AG09309 (cell line): ENCODE results near the gene SCD.

ENCODE experiments used
- DNase-seq: peaks from one replicate; pipeline ENCODE4 v3.0.0-alpha.2; 2010; ENCODE audit warnings: low read depth
- H3K4me3 ChIP-seq: 2 replicates; pipeline ENCODE4 v1.5.1; 2011; ENCODE audit warnings: mild to moderate bottlenecking, low read depth, low read length, moderate library complexity; ENCODE audit not compliant: control insufficient read depth
- TF ChIP-seq, protein P1 (sequence below): IDR thresholded peaks from 2 replicates; pipeline ENCODE4 v1.5.1; 2011; ENCODE audit warnings: mild to moderate bottlenecking, low read depth, low read length, inconsistent platforms; ENCODE audit not compliant: insufficient read depth, control insufficient read depth; ENCODE audit errors: missing control alignments

Gene SCD

DNA sequence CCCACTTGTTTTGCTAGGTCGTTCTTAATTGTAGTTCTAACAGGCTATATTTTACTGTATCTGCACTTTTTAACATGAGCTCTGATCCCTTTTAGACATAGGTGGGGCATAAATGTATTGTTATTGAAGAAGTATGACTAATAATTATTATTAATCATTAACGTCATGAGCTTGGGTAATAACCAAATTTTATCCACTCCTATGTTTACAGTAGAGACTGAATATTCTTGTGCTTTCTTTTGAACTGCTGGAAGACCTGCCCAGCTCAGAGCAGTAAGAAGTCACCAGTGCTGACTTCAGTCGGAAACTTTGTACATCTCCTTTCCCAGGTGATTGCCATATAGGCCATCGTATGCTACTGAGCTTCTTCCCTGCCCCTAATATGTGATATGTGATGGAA, 35.7 kb upstream of the SCD start:
- DNase-seq, result no peak
- no peak overlapping the region for H3K4me3 ChIP-seq
- TF ChIP-seq, protein P1, sequence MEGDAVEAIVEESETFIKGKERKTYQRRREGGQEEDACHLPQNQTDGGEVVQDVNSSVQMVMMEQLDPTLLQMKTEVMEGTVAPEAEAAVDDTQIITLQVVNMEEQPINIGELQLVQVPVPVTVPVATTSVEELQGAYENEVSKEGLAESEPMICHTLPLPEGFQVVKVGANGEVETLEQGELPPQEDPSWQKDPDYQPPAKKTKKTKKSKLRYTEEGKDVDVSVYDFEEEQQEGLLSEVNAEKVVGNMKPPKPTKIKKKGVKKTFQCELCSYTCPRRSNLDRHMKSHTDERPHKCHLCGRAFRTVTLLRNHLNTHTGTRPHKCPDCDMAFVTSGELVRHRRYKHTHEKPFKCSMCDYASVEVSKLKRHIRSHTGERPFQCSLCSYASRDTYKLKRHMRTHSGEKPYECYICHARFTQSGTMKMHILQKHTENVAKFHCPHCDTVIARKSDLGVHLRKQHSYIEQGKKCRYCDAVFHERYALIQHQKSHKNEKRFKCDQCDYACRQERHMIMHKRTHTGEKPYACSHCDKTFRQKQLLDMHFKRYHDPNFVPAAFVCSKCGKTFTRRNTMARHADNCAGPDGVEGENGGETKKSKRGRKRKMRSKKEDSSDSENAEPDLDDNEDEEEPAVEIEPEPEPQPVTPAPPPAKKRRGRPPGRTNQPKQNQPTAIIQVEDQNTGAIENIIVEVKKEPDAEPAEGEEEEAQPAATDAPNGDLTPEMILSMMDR, result no peak

GRCh38 chr10:100315615-100316014, 31.4 kb upstream of the SCD start:
- TF ChIP-seq, protein P1, result no peak
- no peak overlapping the region for H3K4me3 ChIP-seq
- no peak for DNase-seq

- no peak overlapping the region for H3K4me3 ChIP-seq
- TF ChIP-seq, protein P1, result no peak
- no peak for DNase-seq
Observed at GRCh38 chr10:100318207-100318606, 28.8 kb upstream of the SCD start.

DNA sequence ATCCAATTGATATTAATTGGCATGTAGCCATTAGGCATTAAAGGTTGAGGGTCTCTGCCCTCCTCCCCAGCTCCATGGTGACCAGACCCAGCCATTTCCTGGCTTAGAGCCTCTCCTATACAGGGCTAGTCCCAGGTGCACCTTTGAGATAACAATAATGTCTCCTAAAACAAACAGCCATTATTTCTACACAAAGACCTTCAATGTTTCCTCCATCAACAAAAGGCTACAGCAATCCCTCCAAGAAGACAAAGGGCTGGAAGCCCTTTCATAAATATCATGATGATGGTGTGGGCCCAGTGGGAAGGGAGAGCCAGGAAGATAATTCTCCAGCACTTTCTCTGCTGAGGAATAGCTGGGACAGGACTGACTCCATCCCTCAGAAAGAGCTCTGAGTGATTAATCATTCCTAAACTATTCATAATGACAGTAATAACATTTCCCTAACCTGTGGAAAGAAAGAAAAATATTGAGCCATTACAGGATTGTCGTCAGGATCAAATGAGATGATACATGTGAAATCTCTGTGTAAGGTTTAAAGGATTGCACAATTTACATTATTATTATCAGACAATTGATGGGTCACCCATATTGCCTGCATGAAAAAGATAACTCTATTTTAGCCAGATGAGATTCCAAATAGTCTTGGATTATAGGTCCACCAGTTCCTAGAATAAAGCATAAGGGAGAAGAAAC, 27.2 kb upstream of the SCD start:
- H3K4me3 ChIP-seq, result no peak overlapping the region
- DNase-seq, result no peak
- TF ChIP-seq, protein P1, result no peak

- TF ChIP-seq, protein P1, result no peak
- no peak for DNase-seq
- H3K4me3 ChIP-seq, result no peak overlapping the region
Observed at GRCh38 chr10:100325158-100325557, 21.9 kb upstream of the SCD start.

- H3K4me3 ChIP-seq, result no peak overlapping the region
- TF ChIP-seq, protein P1, result no peak
- no peak for DNase-seq
Observed at GRCh38 chr10:100327007-100327717, 19.9 kb upstream of the SCD start.
